PC-3 (cell line): ENCODE measurements around the gene TAGAP.

Experiments
- CTCF ChIP-seq: fragments of 300-600 bp; sonication (generic); conservative IDR thresholded peaks from 2 replicates; pipeline ENCODE4 v1.5.1; 2017; ENCODE audit warnings: antibody characterized with exemption, low read depth, mild to moderate bottlenecking, low read length
- EZH2 ChIP-seq: fragments of 300-600 bp; sonication (generic); IDR thresholded peaks from one replicate; pipeline ENCODE4 v1.6.1; 2017; ENCODE audit warnings: antibody characterized with exemption, mild to moderate bottlenecking, low read length; ENCODE audit not compliant: unreplicated experiment

DNA sequence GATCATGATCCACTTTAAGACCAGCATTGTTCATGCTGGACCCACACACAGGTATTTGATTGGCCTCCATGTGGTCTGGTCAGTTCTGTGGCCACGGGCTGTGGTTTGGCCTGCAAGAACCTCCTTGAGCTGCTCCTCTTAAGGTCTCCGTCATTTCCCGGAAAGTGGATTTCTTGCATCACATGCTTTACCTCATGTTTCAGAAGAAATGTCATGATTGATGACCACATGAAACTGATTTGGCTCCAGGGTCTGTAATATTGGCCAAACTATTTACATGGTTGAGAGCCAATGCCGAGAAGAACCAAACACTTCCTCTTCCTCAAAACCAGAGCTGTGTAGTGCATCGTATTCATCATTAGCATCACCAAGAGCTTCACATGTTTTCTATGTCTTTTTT lies 31.6 kb downstream of the TAGAP start:
- no peak for TF ChIP-seq CTCF
- TF ChIP-seq EZH2, result no peak
